H1 (cell line): Measurements from ENCODE around the gene RDH5.

ENCODE experiments used
- CTCF ChIP-seq, 3 experiments: IDR thresholded peaks; 1 replicate in 2 of 3; 2 replicates in 1 of 3; pipeline versions ENCODE4 v1.5.1 to v1.6.1; 2011; ENCODE audit warnings: low read length in 3 of 3, mild to moderate bottlenecking in 3 of 3, inconsistent platforms in 2 of 3, low read depth in 1 of 3, moderate library complexity in 1 of 3; ENCODE audit not compliant: insufficient read depth in 1 of 3; ENCODE audit errors: control extremely low read depth in 1 of 3
- EP300 ChIP-seq, 2 experiments: IDR thresholded peaks; 1 replicate in 1 of 2; 2 replicates in 1 of 2; pipeline ENCODE4 v1.6.1; 2011 to 2012; ENCODE audit warnings: low read depth in 2 of 2, low read length in 2 of 2, mild to moderate bottlenecking in 2 of 2, borderline replicate concordance in 1 of 2, inconsistent platforms in 1 of 2, moderate library complexity in 1 of 2
- EZH2 ChIP-seq: fragments of 200-600 bp; sonication (generic); IDR thresholded peaks from 2 replicates; pipeline ENCODE4 v1.7.1; 2012; ENCODE audit warnings: low read depth, mild to moderate bottlenecking, moderate library complexity, low read length, inconsistent platforms; ENCODE audit not compliant: severe bottlenecking
- KDM5A ChIP-seq: fragments of 200-600 bp; IDR thresholded peaks from 2 replicates; pipeline ENCODE4 v1.7.1; 2012; ENCODE audit warnings: mild to moderate bottlenecking, low read length, inconsistent platforms, mixed read lengths
- NANOG ChIP-seq: IDR thresholded peaks from 2 replicates; pipeline ENCODE4 v1.6.1; 2011; ENCODE audit warnings: low read length, low read depth, mild to moderate bottlenecking, inconsistent platforms; ENCODE audit not compliant: insufficient read depth, poor library complexity, severe bottlenecking
- POLR2AphosphoS5 ChIP-seq: IDR thresholded peaks from 2 replicates; pipeline ENCODE4 v1.6.1; 2011; ENCODE audit warnings: low read depth, low read length
- RAD21 ChIP-seq, 2 experiments: IDR thresholded peaks in 1 of 2; conservative IDR thresholded peaks in 1 of 2; 2 replicates each; pipeline ENCODE4 v1.6.1; 2011; ENCODE audit warnings: low read depth in 2 of 2, low read length in 2 of 2, improper control_type of control experiment in 1 of 2, inconsistent platforms in 1 of 2, mild to moderate bottlenecking in 1 of 2, moderate library complexity in 1 of 2
- SP2 ChIP-seq: IDR thresholded peaks from 2 replicates; pipeline ENCODE4 v1.6.1; 2012; ENCODE audit warnings: mild to moderate bottlenecking, low read length, inconsistent platforms
- ZNF274 ChIP-seq: IDR thresholded peaks from 2 replicates; pipeline ENCODE4 v1.7.0; 2012; ENCODE audit warnings: low read length, borderline replicate concordance; ENCODE audit errors: extremely low read depth

GRCh38 chr12:55724226-55724939 lies 4.2 kb downstream of the RDH5 start:
- TF ChIP-seq KDM5A, result no peak
- TF ChIP-seq CTCF (IDR thresholded peaks at IDR 0.05; ENCODE audit: control extremely low read depth in 1 of 3, insufficient read depth in 1 of 3, low read depth in 1 of 3, low read length in 3 of 3), result peak; percentile 73 to 86 (median 77)
- no peak for TF ChIP-seq EP300 (IDR thresholded peaks at IDR 0.05; ENCODE audit: borderline replicate concordance in 1 of 2, low read depth in 2 of 2, low read length in 2 of 2)
- no peak for TF ChIP-seq EZH2
- no peak for TF ChIP-seq NANOG
- no peak; the same call in 1 of the 2 replicates for TF ChIP-seq POLR2AphosphoS5
- no peak for TF ChIP-seq SP2
- no peak for TF ChIP-seq ZNF274
- peak; percentile 71 to 81 for TF ChIP-seq RAD21 (IDR thresholded peaks at IDR 0.05 in 1 of 2, conservative IDR thresholded peaks at IDR 0.05 in 1 of 2; ENCODE audit: low read depth in 2 of 2, low read length in 2 of 2)
